ENCODE measurements around the gene FASN. TPM values are rescaled to one million over a fixed set of nuclear protein-coding genes. Genes with fewer than 3 reads are reported as not detected.

The FASN gene
- total RNA-seq, 4 donors from 2014 or later, result 141 to 424 (median 233) TPM

- no peak overlapping the region for H3K4me3 ChIP-seq (ENCODE audit: low read depth, poor library complexity, severe bottlenecking)
- no peak for DNase-seq (ENCODE audit: low spot score in 2 of 2)
- 85 to 87% methylated on average over 22 of the region's 24 CpGs for WGBS, 2 donors
- no peak for TF ChIP-seq POLR2A (IDR thresholded peaks at IDR 0.05)
- no peak for TF ChIP-seq CTCF (IDR thresholded peaks at IDR 0.05)
- intact Hi-C loops (cut with DNase I; ENCODE audit: low total_unique reads), result no loop called here
These were observed 35.7 kb downstream of the FASN start for GRCh38 chr17:82062076-82062983.

- H3K4me3 ChIP-seq (ENCODE audit: low read depth, poor library complexity, severe bottlenecking), result no peak overlapping the region
- TF ChIP-seq POLR2A (IDR thresholded peaks at IDR 0.05), result no peak
- TF ChIP-seq CTCF (IDR thresholded peaks at IDR 0.05), result no peak
- intact Hi-C loops (cut with DNase I; ENCODE audit: low total_unique reads), result no loop called here
- DNase-seq (ENCODE audit: low spot score in 2 of 2), result no peak
- 82 to 87% methylated on average over 21 to 27 of the region's 34 CpGs for WGBS, 2 donors
These were observed 36.8 kb downstream of the FASN start for GRCh38 chr17:82061047-82061925.

DNA sequence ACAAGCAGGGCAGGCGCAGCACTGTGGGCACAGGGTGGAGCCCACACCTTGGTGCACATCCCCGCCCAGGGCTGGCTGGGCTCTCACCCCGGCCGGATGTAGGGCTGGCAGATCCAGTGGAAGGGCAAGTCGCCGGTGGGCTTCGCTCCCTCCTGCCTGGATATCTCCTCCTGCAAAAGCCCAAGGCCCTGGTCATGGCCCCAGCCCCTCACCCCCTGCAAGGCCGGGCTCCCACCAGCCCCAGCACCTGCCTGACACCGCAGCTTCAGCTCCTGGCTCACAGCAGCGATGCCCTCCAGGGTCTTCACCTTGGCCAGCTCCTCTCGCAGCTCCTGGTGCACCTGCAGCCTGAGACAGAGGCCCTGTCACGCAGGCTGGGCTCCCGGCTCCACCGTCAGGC lies 37.4 kb downstream of the FASN start:
- no peak for DNase-seq (ENCODE audit: low spot score in 2 of 2)
- intact Hi-C loops (cut with DNase I; ENCODE audit: low total_unique reads), result no loop called here
- 92 to 93% methylated on average over 3 to 14 of the region's 14 CpGs for WGBS, 2 donors
- TF ChIP-seq CTCF (IDR thresholded peaks at IDR 0.05) (no peak), POLR2A (IDR thresholded peaks at IDR 0.05) (no peak)
- H3K4me3 ChIP-seq (ENCODE audit: low read depth, poor library complexity, severe bottlenecking), result no peak overlapping the region

DNA sequence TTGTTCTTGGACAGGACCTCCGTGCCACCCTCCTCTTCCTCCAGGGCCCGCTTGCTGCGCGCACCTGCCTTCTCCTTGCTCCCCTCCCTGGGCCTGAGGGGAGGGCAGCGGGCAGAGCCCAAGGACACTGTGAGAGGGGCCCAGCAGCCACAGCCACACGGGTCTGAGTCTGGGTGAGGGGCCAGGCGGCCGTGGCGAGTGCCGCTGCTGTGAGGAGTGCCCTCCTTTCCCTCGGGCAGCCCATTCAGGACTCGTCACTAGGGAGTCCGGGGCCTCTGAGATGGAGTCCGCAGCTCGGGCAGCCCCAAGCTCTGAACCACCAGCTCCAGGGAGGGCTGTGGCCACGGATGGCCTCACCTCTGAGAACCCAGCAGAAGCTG lies 38.0 kb downstream of the FASN start:
- DNase-seq (ENCODE audit: low spot score in 2 of 2), result no peak
- no peak overlapping the region for H3K4me3 ChIP-seq (ENCODE audit: low read depth, poor library complexity, severe bottlenecking)
- 81 to 82% methylated on average over 16 of the region's 16 CpGs for WGBS, 2 donors
- TF ChIP-seq POLR2A (IDR thresholded peaks at IDR 0.05) (no peak), CTCF (IDR thresholded peaks at IDR 0.05) (no peak)
- intact Hi-C loops (cut with DNase I; ENCODE audit: low total_unique reads), result no loop called here

GRCh38 chr17:82059272-82060000 lies 38.6 kb downstream of the FASN start:
- H3K4me3 ChIP-seq (ENCODE audit: low read depth, poor library complexity, severe bottlenecking), result no peak overlapping the region
- TF ChIP-seq CTCF (IDR thresholded peaks at IDR 0.05) (no peak), POLR2A (IDR thresholded peaks at IDR 0.05) (no peak)
- WGBS, 2 donors, result 72 to 79% methylated on average over 13 to 17 of the region's 19 CpGs
- DNase-seq (ENCODE audit: low spot score in 2 of 2), result no peak
- intact Hi-C loops (cut with DNase I; ENCODE audit: low total_unique reads), result no loop called here
